ENCODE results near the gene EHBP1L1.

EHBP1L1 gene

GRCh38 chr11:65577756-65578109, 1.9 kb downstream of the EHBP1L1 start:
- no peak for DNase-seq (ENCODE audit: low read depth)

- no peak for DNase-seq (ENCODE audit: low read depth)
Observed at GRCh38 chr11:65578134-65578533, 2.3 kb downstream of the EHBP1L1 start.

GRCh38 chr11:65578667-65579066, 2.8 kb downstream of the EHBP1L1 start:
- no peak for DNase-seq (ENCODE audit: low read depth)

GRCh38 chr11:65579291-65579690, 3.4 kb downstream of the EHBP1L1 start:
- DNase-seq (ENCODE audit: low read depth): no peak

- no peak for DNase-seq (ENCODE audit: low read depth)
Observed at GRCh38 chr11:65580031-65580692, 4.3 kb downstream of the EHBP1L1 start.

- no peak for DNase-seq (ENCODE audit: low read depth)
Observed at GRCh38 chr11:65580756-65581155, 4.9 kb downstream of the EHBP1L1 start.

- DNase-seq (ENCODE audit: low read depth): no peak
Observed at GRCh38 chr11:65581928-65582327, 6.1 kb downstream of the EHBP1L1 start.

- DNase-seq (ENCODE audit: low read depth): no peak
Observed at GRCh38 chr11:65583589-65583988, 7.7 kb downstream of the EHBP1L1 start.

GRCh38 chr11:65584106-65584505, 8.3 kb downstream of the EHBP1L1 start:
- DNase-seq (ENCODE audit: low read depth): no peak

GRCh38 chr11:65584723-65585171, 8.9 kb downstream of the EHBP1L1 start:
- DNase-seq (ENCODE audit: low read depth): no peak

- DNase-seq (ENCODE audit: low read depth): no peak
Observed at GRCh38 chr11:65585396-65586246, 9.8 kb downstream of the EHBP1L1 start.

GRCh38 chr11:65586247-65586630, 10.4 kb downstream of the EHBP1L1 start:
- no peak for DNase-seq (ENCODE audit: low read depth)

GRCh38 chr11:65586676-65587075, 10.8 kb downstream of the EHBP1L1 start:
- no peak for DNase-seq (ENCODE audit: low read depth)

- DNase-seq (ENCODE audit: low read depth): no peak
Observed at GRCh38 chr11:65588199-65589054, 12.6 kb downstream of the EHBP1L1 start.

GRCh38 chr11:65589444-65590239, 13.8 kb downstream of the EHBP1L1 start:
- no peak for DNase-seq (ENCODE audit: low read depth)

GRCh38 chr11:65590240-65590738, 14.4 kb downstream of the EHBP1L1 start:
- no peak for DNase-seq (ENCODE audit: low read depth)

GRCh38 chr11:65591939-65592857, 16.3 kb downstream of the EHBP1L1 start:
- no peak for DNase-seq (ENCODE audit: low read depth)

- DNase-seq (ENCODE audit: low read depth): no peak
Observed at GRCh38 chr11:65592858-65593517, 17.1 kb downstream of the EHBP1L1 start.

GRCh38 chr11:65593518-65594414, 17.9 kb downstream of the EHBP1L1 start:
- no peak for DNase-seq (ENCODE audit: low read depth)

Data from fibroblast of the conjunctiva (primary cell).